ENCODE results near the gene GPNMB.

Gene GPNMB

DNA sequence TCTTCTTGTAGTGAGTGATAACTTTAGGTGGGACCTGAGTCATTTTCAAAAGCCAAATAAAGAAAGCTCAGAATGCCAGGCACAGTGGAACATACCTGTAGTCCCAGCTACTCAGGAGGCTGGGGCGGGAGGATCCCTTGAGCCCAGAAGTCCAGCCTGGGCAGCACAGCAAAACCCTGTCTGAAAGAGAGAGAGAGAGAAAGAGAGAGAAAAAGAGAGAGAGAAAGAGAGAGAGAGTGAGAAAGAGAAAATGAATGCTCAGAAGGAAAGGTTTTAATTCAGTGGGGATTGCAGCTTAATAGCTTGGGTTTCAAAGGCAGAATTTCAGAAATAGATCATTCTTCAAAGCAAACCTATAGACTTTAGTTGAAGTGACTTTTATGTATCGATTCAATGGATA is 25.7 kb downstream of the GPNMB start:
- Histone ChIP-seq H2AFZ (ENCODE audit: low read length) (no peak overlapping the region), H3K36me3 (ENCODE audit: insufficient read depth, low read length) (no peaks in the 10 kb centered on the region; the same call in 1 of the 2 replicates), H3K9ac (ENCODE audit: low read length) (no peak overlapping the region), H3K9me3 (ENCODE audit: low read length) (peaks cover 1% of the 10 kb centered on the region; the same call in 1 of the 2 replicates), H3K27me3 (ENCODE audit: insufficient read depth, low read length) (no peaks in the 10 kb centered on the region), H4K20me1 (ENCODE audit: insufficient read depth, low read length) (no peaks in the 10 kb centered on the region), H3F3A (ENCODE audit: insufficient read depth, low read length) (peaks cover 6% of the 10 kb centered on the region; the same call in 1 of the 2 replicates), H3K27ac (ENCODE audit: low read depth, low read length, poor library complexity, severe bottlenecking) (no peak overlapping the region), H3K4me1 (ENCODE audit: insufficient read depth, low read length, severe bottlenecking) (peaks cover 42% of the 10 kb centered on the region), H3K9me2 (ENCODE audit: low read depth, low read length) (no peaks in the 10 kb centered on the region), H3K4me2 (ENCODE audit: low read length) (peak overlapping the region; percentile 78; the same call in 1 of the 2 replicates), H3K4me3 (ENCODE audit: low read depth, low read length, poor library complexity, severe bottlenecking) (no peak overlapping the region), H3K79me2 (ENCODE audit: insufficient read depth, low read length) (no peaks in the 10 kb centered on the region)
- TF ChIP-seq, protein P1, sequence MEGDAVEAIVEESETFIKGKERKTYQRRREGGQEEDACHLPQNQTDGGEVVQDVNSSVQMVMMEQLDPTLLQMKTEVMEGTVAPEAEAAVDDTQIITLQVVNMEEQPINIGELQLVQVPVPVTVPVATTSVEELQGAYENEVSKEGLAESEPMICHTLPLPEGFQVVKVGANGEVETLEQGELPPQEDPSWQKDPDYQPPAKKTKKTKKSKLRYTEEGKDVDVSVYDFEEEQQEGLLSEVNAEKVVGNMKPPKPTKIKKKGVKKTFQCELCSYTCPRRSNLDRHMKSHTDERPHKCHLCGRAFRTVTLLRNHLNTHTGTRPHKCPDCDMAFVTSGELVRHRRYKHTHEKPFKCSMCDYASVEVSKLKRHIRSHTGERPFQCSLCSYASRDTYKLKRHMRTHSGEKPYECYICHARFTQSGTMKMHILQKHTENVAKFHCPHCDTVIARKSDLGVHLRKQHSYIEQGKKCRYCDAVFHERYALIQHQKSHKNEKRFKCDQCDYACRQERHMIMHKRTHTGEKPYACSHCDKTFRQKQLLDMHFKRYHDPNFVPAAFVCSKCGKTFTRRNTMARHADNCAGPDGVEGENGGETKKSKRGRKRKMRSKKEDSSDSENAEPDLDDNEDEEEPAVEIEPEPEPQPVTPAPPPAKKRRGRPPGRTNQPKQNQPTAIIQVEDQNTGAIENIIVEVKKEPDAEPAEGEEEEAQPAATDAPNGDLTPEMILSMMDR (IDR thresholded peaks at IDR 0.05; ENCODE audit: low read length), result no peak
- no peak for TF ChIP-seq EZH2 (IDR thresholded peaks at IDR 0.05; ENCODE audit: borderline replicate concordance, low read length)

DNA sequence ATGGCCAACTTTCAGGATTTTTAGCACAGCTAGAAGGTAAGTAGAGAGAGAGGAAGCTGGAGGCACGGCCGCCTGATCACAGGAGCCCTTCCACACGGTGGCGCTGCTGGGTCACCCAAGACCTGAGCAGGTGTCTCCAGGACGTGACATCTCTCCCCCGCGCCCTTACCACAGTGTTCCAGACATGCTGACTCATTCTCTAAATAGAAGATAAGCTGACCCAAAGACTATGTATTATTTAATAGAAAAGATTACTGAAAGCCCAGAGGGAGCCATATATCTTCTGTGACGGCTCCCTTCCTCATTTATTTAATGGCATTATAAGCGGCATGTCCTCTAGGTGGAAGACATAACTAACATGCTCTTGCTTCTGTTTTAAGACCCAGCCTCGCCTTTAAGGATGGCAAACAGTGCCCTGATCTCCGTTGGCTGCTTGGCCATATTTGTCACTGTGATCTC is 26.6 kb downstream of the GPNMB start:
- Histone ChIP-seq H2AFZ (ENCODE audit: low read length) (peak overlapping the region; percentile 33), H3K9me3 (ENCODE audit: low read length) (no peaks in the 10 kb centered on the region), H3K4me2 (ENCODE audit: low read length) (peak overlapping the region; percentile 78), H3K27ac (ENCODE audit: low read depth, low read length, poor library complexity, severe bottlenecking) (peak overlapping the region; percentile 79), H3F3A (ENCODE audit: insufficient read depth, low read length) (peaks cover 6% of the 10 kb centered on the region; the same call in 1 of the 2 replicates), H4K20me1 (ENCODE audit: insufficient read depth, low read length) (no peaks in the 10 kb centered on the region), H3K4me3 (ENCODE audit: low read depth, low read length, poor library complexity, severe bottlenecking) (peak overlapping the region; percentile 59), H3K79me2 (ENCODE audit: insufficient read depth, low read length) (no peaks in the 10 kb centered on the region), H3K9ac (ENCODE audit: low read length) (peak overlapping the region; percentile 68), H3K4me1 (ENCODE audit: insufficient read depth, low read length, severe bottlenecking) (peaks cover 42% of the 10 kb centered on the region), H3K27me3 (ENCODE audit: insufficient read depth, low read length) (no peaks in the 10 kb centered on the region), H3K36me3 (ENCODE audit: insufficient read depth, low read length) (no peaks in the 10 kb centered on the region), H3K9me2 (ENCODE audit: low read depth, low read length) (no peaks in the 10 kb centered on the region)
- TF ChIP-seq, protein P1 (IDR thresholded peaks at IDR 0.05; ENCODE audit: low read length), result peak; percentile 98
- no peak for TF ChIP-seq EZH2 (IDR thresholded peaks at IDR 0.05; ENCODE audit: borderline replicate concordance, low read length)

DNA sequence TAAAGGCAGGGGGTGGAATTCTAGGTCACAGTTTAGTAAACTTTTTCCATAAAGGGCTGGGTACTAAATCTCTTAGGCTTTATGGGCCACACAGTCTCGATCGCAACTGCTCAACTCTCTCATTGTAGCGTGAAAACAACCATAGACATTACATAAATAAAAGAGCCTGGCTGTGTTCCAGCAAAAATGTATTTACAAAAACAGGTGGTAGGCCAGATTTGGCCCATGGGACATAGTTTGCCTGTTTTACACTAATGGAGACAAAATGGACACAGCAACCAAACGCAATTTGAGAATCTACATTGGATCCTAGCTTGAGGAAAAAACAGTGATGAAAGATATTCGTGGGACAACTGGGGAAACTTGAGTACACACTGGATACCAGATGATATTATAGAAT is 29.3 kb downstream of the GPNMB start:
- Histone ChIP-seq H3K36me3 (ENCODE audit: insufficient read depth, low read length) (no peaks in the 10 kb centered on the region), H3K4me1 (ENCODE audit: insufficient read depth, low read length, severe bottlenecking) (peaks cover 42% of the 10 kb centered on the region), H2AFZ (ENCODE audit: low read length) (no peak overlapping the region)

More for the DNA sequence above, 29.3 kb downstream of the GPNMB start:
- H3K27me3 ChIP-seq (ENCODE audit: insufficient read depth, low read length), result no peaks in the 10 kb centered on the region
- H3K9me2 ChIP-seq (ENCODE audit: low read depth, low read length), result no peaks in the 10 kb centered on the region
- H4K20me1 ChIP-seq (ENCODE audit: insufficient read depth, low read length), result no peaks in the 10 kb centered on the region
- H3K9me3 ChIP-seq (ENCODE audit: low read length), result no peaks in the 10 kb centered on the region
- no peaks in the 10 kb centered on the region for H3K79me2 ChIP-seq (ENCODE audit: insufficient read depth, low read length)
- H3K4me3 ChIP-seq (ENCODE audit: low read depth, low read length, poor library complexity, severe bottlenecking), result no peak overlapping the region
- no peak overlapping the region for H3K9ac ChIP-seq (ENCODE audit: low read length)
- peaks cover 6% of the 10 kb centered on the region; the same call in 1 of the 2 replicates for H3F3A ChIP-seq (ENCODE audit: insufficient read depth, low read length)
- TF ChIP-seq EZH2 (IDR thresholded peaks at IDR 0.05; ENCODE audit: borderline replicate concordance, low read length), result no peak
- TF ChIP-seq, protein P1 (IDR thresholded peaks at IDR 0.05; ENCODE audit: low read length), result no peak
- H3K27ac ChIP-seq (ENCODE audit: low read depth, low read length, poor library complexity, severe bottlenecking), result peak overlapping the region; percentile 60
- peak overlapping the region; percentile 2; the same call in 1 of the 2 replicates for H3K4me2 ChIP-seq (ENCODE audit: low read length)
